Measurements from ENCODE around the gene C2orf92. TPM values are rescaled to one million over a fixed set of nuclear protein-coding genes. Genes with fewer than 3 reads are reported as not detected.

The C2orf92 gene
- total and polyA plus RNA-seq, 2 experiments from 2014 or later: 1.1 to 1.2 TPM

GRCh38 chr2:97699765-97700444 is 30.4 kb downstream of the C2orf92 start:
- H3K9me3 ChIP-seq (ENCODE audit: low read depth): no peaks in the 10 kb centered on the region
- H3F3A ChIP-seq (ENCODE audit: insufficient read depth): no peaks in the 10 kb centered on the region
- no peaks in the 10 kb centered on the region for H3K36me3 ChIP-seq (ENCODE audit: low read depth)
- no peak overlapping the region for H3K4me3 ChIP-seq
- in situ Hi-C loops (cut with MboI): loop anchor here (10.0 kb wide), 1 partner anchor 105 kb away; no protein-coding TSS in a partner anchor
- H3K9ac ChIP-seq: no peak overlapping the region
- WGBS, 2 experiments (ENCODE audit: low coverage in 1 of 2, low lambda C conversion rate in 2 of 2, missing lambda C conversion rate in 2 of 2): 43 to 47% methylated on average over 11 of the region's 11 CpGs
- H2AFZ ChIP-seq: peak overlapping the region; percentile 76
- DNase-seq: peak; percentile 78
- no peaks in the 10 kb centered on the region for H3K9me2 ChIP-seq (ENCODE audit: insufficient read depth)
- H3K4me2 ChIP-seq (ENCODE audit: unreplicated experiment): no peak overlapping the region
- no peak for TF ChIP-seq EZH2phosphoT487 (IDR thresholded peaks at IDR 0.05; ENCODE audit: insufficient read depth, low read depth)
- TF ChIP-seq EZH2 (IDR thresholded peaks at IDR 0.05; ENCODE audit: insufficient read depth, poor library complexity, severe bottlenecking): no peak
- H3K79me2 ChIP-seq (ENCODE audit: insufficient read depth): no peaks in the 10 kb centered on the region
- no peak overlapping the region for H3K27ac ChIP-seq
- H3K4me1 ChIP-seq (ENCODE audit: insufficient read depth): no peaks in the 10 kb centered on the region
- no peaks in the 10 kb centered on the region for H3K27me3 ChIP-seq (replicated peaks; ENCODE audit: insufficient read depth)
- H4K20me1 ChIP-seq (ENCODE audit: insufficient read depth): no peaks in the 10 kb centered on the region

- no peaks in the 10 kb centered on the region for H3F3A ChIP-seq (ENCODE audit: insufficient read depth)
- H3K9me2 ChIP-seq (ENCODE audit: insufficient read depth): no peaks in the 10 kb centered on the region
- H3K36me3 ChIP-seq (ENCODE audit: low read depth): no peaks in the 10 kb centered on the region
- in situ Hi-C loops (cut with MboI): no loop called here
- H3K79me2 ChIP-seq (ENCODE audit: insufficient read depth): no peaks in the 10 kb centered on the region
- H4K20me1 ChIP-seq (ENCODE audit: insufficient read depth): no peaks in the 10 kb centered on the region
- H3K27me3 ChIP-seq (replicated peaks; ENCODE audit: insufficient read depth): no peaks in the 10 kb centered on the region
- no peak overlapping the region for H3K4me2 ChIP-seq (ENCODE audit: unreplicated experiment)
- no peak overlapping the region for H3K4me3 ChIP-seq
- no peak overlapping the region for H3K9ac ChIP-seq
- no peaks in the 10 kb centered on the region for H3K9me3 ChIP-seq (ENCODE audit: low read depth)
- no peak for TF ChIP-seq EZH2phosphoT487 (IDR thresholded peaks at IDR 0.05; ENCODE audit: insufficient read depth, low read depth)
- no peak for TF ChIP-seq EZH2 (IDR thresholded peaks at IDR 0.05; ENCODE audit: insufficient read depth, poor library complexity, severe bottlenecking)
- no peak overlapping the region for H3K27ac ChIP-seq
- H3K4me1 ChIP-seq (ENCODE audit: insufficient read depth): no peaks in the 10 kb centered on the region
- H2AFZ ChIP-seq: no peak overlapping the region
- DNase-seq: no peak
- 83% methylated on average over 13 of the region's 13 CpGs for WGBS, 2 experiments (ENCODE audit: low coverage in 1 of 2, low lambda C conversion rate in 2 of 2, missing lambda C conversion rate in 2 of 2)
These were observed 31.7 kb downstream of the C2orf92 start for GRCh38 chr2:97701186-97701585.

- Histone ChIP-seq H3K9ac (no peak overlapping the region), H3K9me3 (ENCODE audit: low read depth) (no peaks in the 10 kb centered on the region), H3K27ac (no peak overlapping the region), H3K79me2 (ENCODE audit: insufficient read depth) (no peaks in the 10 kb centered on the region), H3K9me2 (ENCODE audit: insufficient read depth) (no peaks in the 10 kb centered on the region), H3F3A (ENCODE audit: insufficient read depth) (no peaks in the 10 kb centered on the region), H3K4me2 (ENCODE audit: unreplicated experiment) (no peak overlapping the region), H3K27me3 (replicated peaks; ENCODE audit: insufficient read depth) (no peaks in the 10 kb centered on the region), H2AFZ (no peak overlapping the region), H3K36me3 (ENCODE audit: low read depth) (no peaks in the 10 kb centered on the region), H4K20me1 (ENCODE audit: insufficient read depth) (no peaks in the 10 kb centered on the region), H3K4me3 (no peak overlapping the region), H3K4me1 (ENCODE audit: insufficient read depth) (no peaks in the 10 kb centered on the region)
- no peak for DNase-seq
- in situ Hi-C loops (cut with MboI): no loop called here
- no peak for TF ChIP-seq EZH2 (IDR thresholded peaks at IDR 0.05; ENCODE audit: insufficient read depth, poor library complexity, severe bottlenecking)
- no peak for TF ChIP-seq EZH2phosphoT487 (IDR thresholded peaks at IDR 0.05; ENCODE audit: insufficient read depth, low read depth)
- 84 to 87% methylated on average over 6 of the region's 6 CpGs for WGBS, 2 experiments (ENCODE audit: low coverage in 1 of 2, low lambda C conversion rate in 2 of 2, missing lambda C conversion rate in 2 of 2)
These were observed 32.4 kb downstream of the C2orf92 start for GRCh38 chr2:97701851-97702465.

- Histone ChIP-seq H3K9me3 (ENCODE audit: low read depth) (no peaks in the 10 kb centered on the region), H3K9ac (no peak overlapping the region), H3F3A (ENCODE audit: insufficient read depth) (no peaks in the 10 kb centered on the region), H4K20me1 (ENCODE audit: insufficient read depth) (no peaks in the 10 kb centered on the region), H3K4me2 (ENCODE audit: unreplicated experiment) (no peak overlapping the region), H3K9me2 (ENCODE audit: insufficient read depth) (no peaks in the 10 kb centered on the region), H2AFZ (no peak overlapping the region), H3K27me3 (replicated peaks; ENCODE audit: insufficient read depth) (no peaks in the 10 kb centered on the region), H3K4me3 (no peak overlapping the region), H3K27ac (no peak overlapping the region), H3K36me3 (ENCODE audit: low read depth) (no peaks in the 10 kb centered on the region), H3K4me1 (ENCODE audit: insufficient read depth) (no peaks in the 10 kb centered on the region), H3K79me2 (ENCODE audit: insufficient read depth) (no peaks in the 10 kb centered on the region)
- 80 to 82% methylated on average over 19 of the region's 19 CpGs for WGBS, 2 experiments (ENCODE audit: low coverage in 1 of 2, low lambda C conversion rate in 2 of 2, missing lambda C conversion rate in 2 of 2)
- TF ChIP-seq EZH2 (IDR thresholded peaks at IDR 0.05; ENCODE audit: insufficient read depth, poor library complexity, severe bottlenecking) (no peak), EZH2phosphoT487 (IDR thresholded peaks at IDR 0.05; ENCODE audit: insufficient read depth, low read depth) (no peak)
- DNase-seq: no peak
- in situ Hi-C loops (cut with MboI): no loop called here
These were observed 33.4 kb downstream of the C2orf92 start for GRCh38 chr2:97702731-97703470.

All from GM23248 (cell line).